Measurements from ENCODE around the gene COL4A3.
"Not testable (repeated sequence)": the region's sequence is repeated elsewhere in the genome, so short reads cannot be mapped to it uniquely, and the experiment has no call there.

Gene COL4A3

DNA sequence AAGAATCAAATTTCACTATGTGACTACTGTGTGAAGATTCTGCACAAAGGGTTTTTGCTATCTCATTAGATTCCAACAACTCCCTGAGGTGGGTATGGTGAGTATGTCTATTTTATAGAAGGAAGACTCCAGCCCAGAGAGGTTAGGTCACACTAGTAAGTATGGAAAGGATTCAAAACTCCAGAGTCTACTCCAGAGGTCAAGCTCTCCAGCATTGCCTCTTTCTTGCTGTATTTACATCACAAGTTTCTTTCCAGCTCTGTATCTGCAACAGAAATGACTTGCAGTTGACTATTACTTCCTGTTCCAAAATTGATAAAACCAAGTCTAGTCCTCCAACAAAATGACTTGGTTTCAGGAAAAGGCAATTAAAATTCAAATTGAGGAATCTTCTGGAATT, 2.5 kb upstream of the COL4A3 start:
- DNase-seq = no peak

DNA sequence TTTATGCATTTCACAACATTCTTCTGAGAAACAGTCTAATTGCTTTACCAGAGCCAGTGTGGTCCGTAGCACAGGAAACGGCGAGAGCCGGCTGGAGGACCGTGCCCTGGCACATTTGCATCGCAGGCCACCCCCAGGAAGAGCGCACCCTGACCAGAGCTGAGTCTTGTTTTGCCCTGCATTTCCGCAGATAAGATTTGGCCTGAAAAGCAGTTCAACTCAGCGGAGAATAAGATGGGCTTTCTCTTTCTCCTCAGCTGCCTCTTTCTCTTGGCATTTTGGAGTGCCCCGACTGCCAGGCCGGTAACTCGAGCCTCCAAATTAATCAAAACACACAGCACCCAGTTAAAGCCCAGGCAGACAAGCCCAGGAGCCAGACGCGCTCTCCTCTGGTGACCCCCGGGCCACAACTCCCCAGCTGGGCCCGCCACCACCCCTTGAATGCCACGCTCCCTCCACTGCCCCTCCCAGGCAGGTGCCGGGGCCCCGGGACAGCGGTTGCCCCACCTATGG, 883 bp upstream of the COL4A3 start:
- DNase-seq = no peak

DNA sequence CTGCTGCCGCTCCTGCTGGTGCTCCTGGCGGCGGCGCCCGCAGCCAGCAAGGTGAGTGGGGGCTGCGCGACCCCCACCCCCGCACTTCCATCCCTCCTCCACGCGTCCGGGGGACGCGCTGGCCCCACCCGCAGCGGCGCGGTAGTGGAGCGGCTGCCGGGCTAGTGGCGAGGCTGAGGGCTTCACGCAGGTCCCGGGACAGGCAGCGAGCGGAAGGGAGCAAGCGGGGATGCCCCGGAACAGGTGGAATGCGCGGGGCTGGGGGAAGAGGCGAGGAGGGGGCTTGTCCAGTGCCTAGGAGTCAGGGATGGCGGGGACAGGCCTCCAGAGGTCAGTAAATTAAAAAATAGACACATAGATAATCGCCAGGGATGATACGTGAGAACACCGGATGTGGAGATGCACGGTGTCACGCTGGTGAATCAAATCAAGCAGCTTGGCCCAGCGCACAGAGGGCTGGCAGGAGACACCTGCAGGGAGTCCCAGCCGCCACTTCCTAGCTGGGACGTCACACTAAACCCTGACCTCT, 403 bp downstream of the COL4A3 start:
- DNase-seq = no peak

DNA sequence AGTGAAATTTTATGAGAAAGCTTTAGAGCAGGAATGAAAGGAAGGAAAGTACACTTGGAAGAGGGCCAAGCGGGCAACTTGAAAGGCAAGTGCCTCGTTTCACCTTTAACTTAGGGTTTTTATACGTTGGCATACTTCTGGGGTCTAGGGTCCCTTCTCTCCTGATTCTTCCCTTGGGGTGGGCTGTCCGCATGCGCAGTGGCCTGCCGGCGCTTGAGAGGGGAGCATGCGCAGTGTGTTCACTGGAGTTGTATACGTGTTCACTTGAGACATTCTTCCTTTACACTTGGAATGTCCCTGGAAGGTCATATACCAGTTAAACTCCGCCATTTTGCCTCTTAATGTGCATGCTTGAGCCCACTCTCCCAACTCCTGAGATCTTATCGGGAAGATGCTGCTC, 7.4 kb downstream of the COL4A3 start:
- not testable (repeated sequence) for DNase-seq

DNA sequence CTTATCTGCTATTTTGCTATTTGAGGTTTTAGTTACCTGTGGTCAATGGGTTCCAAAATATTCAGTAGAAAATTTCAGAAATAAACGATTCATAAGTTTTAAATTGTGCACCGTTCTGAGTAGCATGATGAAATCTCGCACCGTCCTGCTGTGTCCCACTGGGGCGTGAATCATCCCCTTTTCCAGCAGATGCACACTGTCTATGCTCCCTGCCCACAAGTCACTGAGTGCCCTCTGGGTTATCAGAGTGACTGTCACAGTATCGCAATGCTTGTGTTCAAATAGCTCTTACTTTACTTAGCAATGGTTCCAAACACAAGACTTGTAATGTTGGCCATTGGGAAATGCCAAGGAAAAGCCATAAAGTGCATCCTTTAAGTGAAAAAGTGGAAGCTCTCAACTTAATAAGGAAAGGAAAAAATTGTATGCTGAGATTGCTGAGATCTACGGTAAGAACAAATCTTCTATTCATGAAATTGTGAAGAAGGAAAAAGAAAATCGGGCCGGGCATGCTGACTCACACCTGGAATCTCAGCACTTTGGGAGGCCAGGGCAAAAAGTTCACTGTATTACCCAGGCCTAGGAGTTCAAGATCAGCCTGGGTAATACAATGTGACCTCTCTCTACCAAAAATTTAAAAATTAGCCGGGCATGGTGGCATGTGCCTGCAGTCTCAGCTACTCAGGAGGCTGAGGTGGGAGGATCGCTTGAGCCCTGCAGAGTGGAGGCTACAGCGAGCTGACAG, 13.3 kb downstream of the COL4A3 start:
- no peak for DNase-seq

DNA sequence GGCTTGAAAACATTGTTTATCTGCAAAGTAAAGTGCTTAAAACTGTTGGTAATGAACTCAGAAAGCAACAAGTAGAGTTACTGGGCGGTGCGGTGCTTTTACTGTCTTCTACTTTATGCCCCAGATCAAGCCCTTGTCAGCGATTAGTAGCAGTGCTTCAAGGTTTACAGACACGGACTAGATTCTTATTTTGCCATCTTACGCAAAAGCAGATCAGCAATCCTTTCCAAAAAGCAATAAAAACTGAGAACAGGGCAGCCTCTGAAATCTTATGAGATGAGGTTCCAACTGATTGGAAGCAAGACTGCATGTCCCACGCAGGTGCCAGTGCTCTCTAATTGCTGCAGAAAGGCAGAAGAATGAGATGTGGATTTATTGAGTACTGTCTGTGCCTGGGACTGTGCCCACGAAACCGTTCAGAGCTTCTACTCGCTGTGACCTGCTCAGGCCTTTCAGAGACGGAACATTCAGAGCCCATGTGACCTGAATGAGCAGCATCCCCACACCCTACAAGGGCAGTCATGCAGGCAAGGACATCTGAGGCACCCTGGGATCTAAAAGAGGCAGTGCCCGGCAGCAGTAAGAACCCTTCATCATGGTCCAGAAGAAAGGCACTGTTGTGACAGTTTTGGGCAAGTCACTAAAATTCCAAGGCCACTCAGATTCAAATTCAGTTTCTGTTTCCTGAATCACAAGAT, 15.7 kb downstream of the COL4A3 start:
- no peak for DNase-seq

DNA sequence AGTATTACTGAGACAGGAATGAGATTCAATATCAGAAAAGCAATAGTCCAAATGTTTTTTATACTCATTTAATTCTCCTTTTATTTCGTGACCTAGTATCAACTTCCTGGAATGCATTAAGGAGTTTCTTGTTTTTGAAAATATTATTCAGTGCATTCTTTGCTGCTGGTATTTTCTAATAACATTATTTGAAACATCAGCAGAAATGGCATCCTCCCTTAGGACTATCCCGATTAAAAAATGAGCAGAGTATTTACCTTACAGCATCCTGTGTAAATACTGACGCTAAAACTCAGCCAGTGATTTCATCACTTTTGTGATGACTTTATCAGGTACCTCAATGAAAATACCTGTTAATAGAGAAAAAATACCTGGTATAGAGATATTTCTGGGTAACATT, 16.3 kb downstream of the COL4A3 start:
- no peak for DNase-seq

DNA sequence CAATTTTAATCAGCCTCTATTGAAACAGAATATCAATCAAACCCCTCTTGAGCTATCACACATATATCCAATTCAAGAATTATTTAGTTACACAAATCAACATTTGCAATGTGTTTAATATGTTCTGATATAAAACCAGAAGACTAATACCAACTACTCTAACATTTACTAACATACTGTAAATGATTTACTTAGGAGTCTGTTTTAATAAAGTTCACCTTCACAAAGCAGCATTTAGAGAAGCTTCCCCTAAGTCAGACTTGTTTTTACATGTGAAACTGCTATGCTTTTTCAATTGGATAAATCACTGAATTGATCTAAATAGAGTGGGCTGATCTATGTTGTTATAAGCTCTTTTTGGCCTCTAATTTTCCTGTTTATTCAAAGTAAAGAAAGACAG, 18.3 kb downstream of the COL4A3 start:
- DNase-seq = no peak

DNA sequence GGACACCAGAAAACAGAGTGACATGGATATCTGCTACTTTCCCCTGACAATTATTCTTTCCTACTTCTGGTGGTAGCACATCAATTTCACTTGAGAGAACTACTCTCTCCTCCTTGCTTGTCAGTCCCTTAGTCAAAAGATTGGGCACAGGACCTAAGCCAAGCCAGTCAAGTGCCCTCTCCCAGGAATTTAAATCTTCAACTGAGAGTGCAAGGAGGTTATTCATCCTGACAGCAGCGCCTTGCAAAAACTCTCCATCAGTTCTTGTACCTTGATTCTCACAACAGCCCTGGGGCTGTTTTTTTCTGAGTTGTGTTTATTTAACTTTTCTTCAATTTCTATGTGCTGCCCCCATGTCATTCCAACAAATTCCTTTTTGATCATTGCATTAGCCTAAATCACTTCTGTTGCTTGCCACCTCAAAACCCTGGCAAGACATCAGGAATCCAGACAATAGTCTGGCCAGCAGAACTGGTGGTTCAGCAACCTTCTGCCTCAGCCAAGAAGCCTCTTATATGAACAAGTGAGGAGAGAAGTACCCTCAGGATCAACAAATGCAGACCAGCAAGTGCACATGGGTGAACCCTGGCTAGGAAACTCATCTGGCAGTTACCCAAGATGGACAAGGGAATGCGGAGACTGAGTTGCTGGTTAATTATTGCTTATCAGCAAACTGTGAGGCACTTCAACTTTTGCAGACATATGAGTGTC, 19.4 kb downstream of the COL4A3 start:
- DNase-seq = no peak

DNA sequence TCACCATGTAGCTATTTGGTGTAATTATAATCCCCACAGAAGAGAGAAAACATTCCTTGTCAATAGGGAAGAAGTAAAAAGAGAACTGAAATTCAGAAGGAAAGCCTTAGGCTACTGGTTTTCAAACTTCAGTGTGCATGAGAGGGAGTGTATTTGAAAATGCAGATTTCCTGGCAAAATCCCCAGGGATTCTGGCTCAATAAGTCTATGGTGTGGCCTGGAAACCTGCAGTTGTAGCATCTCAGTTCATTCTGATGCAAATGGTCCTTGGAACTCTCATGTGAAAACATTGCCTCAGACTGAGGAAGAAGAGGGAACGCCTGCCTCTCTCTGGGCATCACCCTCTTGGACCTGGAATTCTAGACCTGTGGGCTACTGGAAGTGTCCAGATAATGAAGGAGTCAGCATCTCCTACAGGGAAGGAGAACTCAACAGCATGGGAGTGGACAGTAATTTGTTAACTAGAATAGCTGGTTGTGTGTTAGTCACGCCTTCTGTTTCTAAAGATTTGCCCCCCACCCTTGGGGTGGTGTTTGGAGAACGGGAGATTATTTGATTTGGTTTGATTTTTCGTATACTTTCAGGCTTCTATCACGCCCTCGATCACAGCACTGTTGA, 21.3 kb downstream of the COL4A3 start:
- no peak for DNase-seq

DNA sequence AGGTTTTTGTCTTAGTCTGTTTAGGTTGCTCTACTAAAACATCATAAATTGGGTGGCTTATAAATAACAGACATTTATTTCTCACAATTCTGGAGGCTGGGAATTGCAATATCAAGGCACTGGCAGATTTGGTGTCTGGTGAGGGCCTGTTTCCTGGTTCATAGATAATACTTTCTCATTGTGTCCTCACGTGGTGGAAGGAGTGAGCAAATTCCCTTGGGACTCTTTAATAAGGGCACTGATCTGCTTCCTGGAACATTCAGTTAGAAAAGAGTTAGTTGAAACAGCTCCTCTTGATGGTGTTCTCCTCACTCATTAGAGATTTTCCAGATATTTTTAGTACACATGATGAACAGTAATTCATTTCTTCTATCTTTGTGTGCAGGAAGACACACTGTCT, 22.3 kb downstream of the COL4A3 start:
- no peak for DNase-seq

DNA sequence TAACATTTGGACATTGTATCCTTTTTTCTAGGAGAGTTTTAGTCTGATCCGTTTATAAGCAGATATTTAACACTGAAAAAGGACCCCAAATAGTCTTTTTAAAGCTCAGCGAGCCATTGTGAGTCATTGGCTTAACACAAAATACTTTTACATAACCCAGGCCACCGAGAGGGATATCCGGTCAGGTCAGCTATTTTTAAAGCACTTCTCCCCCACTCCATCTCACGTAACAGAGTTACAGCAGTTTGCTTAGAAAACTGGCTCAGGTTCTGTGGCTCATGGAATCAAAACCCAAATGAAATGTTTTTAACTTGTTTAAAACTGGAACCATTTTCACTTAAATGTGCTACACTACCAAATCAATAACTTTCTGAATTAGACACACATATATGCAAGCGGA, 23.9 kb downstream of the COL4A3 start:
- no peak for DNase-seq

DNA sequence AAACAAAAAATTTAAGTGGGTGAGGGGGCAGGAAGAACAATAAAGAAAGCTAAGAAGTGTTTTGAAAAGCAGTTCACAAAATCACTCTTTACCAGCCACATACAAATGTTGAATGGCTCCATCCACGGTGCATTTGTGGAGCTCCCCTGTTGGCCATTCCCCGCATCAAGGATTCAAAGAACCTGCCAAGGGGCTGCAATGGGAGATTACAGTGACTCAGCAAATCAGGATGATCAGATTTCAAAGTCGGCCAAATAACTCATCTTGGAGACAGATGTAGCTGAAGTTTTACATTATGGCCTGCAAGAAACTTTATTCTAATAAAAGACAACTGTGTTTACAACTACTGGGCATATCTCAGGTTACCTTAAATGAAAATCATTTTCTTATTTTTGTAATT, 26.9 kb downstream of the COL4A3 start:
- DNase-seq = peak; percentile 14

DNA sequence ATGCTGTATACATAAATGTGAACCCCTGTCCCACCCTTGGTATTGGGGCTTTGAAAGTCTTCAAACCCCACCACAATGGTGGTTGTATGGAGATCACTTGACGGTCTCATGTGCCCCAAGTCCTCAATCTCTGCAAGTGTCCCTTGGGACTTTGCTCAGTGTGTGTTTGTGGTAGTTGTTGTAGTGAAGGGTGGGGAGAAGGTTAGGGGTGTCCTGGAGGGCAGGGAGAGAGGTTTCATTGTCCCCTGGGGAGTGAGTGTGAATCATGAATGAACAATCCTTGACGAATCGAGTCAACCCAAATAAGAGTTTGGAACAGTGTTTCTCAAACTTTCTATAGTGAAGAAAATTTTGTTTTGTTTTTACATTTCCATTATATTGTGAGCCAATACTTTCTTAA, 28.1 kb downstream of the COL4A3 start:
- no peak for DNase-seq

DNA sequence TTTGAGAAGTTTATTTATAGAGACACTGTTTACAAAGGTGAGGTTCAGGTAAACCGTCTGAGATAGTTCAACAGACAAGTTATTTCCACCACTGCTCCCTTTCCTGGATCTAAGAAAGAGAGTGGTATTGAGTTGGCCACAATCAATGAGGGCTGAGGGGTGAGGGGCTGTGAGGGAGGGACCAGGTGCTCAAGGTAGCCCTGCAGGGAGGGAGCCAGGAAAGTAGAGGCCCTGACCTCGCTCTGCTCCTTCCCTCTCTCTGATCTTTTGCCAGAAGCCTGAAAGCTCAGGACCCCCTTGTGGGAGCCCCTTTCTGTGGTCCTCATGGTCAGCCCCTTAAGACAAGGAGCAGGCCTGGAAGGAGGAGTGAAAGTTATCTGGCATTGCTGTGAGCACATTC, 29.8 kb downstream of the COL4A3 start:
- no peak for DNase-seq

DNA sequence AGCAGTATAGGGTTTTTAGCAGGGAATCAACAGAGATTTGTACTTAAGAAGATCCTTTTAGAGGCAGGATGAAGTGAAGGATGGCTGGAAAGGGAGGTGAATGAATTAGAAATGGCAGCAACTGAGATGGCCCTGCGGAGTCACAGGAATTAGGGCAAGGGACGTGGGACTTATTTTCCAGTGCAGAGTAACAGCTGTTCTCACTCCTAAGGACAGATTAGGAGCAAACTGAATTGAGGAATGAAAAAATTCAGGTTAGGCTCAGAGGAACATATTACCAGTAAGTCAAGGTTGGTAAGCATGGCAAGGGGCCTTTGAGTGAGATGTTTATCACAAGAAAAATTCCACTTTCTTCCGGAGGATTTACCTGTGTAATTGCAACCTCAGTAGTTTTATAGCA, 34.4 kb downstream of the COL4A3 start:
- DNase-seq = no peak

DNA sequence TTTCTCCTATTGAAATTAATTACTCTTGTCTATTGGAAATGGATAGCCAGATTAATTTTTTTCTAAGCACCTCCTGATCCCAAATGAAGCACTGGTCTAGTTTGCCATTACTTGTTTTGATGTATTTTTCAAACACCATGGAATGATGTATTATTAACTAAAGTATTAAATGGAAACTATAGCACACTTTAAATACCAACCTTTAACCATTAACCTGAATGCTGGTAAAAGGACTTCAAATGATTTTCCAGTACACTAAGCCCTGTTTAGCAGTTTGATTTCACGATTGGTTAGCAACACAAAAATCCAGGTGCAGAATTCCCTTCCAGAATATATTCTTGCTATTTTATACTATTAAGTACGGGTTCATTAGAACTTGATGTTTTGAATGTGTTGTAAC, 37.3 kb downstream of the COL4A3 start:
- no peak for DNase-seq

DNA sequence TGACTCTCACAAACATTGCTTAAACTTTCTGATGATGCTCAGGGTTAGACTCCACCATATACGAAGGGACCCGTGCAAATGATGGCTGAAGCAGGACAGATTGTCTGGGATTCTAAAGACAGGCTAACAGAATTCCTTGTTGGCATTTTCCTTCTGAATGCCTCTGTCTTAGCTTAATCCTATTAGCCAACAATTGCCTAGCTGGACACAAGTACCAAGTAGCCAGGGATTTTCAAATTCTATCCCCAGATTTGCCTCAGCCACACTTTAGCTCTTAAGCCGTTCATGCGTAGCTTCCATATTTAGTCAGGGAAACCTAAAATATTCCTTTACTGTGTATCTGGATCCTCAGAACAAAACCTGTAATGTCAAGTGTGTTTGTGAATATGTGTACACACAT, 40.0 kb downstream of the COL4A3 start:
- no peak for DNase-seq

DNA sequence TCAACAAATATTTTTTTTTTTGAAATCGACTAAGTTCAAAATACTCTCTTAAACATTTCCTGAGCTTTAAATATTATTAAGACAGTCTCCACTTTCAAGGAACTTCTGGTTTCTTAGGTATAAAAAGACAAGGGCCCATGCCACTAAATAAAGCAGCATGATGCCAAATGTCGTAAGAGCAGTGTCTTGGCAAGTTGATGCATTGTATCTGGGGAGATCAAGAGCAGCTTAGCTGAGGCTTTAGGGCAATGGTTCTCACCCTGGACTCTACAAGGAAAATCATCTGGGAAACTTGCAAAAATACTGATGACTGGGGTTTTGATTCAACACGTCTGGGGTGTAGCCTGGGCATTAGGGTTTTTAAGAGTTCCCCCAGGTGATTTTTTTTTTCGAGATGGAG, 41.3 kb downstream of the COL4A3 start:
- no peak for DNase-seq

DNA sequence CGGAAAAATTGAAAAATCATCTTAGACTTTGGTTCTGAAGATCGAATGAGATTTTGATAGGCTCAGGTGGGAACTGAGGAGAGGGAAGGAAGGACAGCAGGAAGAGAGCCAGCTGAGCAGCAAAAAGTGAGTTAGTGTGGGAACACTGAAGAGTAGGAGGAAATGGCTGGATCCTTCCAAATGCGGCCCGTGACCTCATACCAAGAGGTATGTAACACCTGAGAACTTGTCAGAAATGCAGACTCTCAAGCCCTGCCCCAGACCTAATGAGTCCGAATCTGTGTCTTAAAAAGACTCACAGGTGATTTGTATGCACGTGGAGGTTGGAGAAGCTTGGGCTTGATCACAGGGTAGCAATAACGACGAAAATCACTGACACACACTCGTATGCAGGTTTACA, 42.0 kb downstream of the COL4A3 start:
- DNase-seq = no peak

DNA sequence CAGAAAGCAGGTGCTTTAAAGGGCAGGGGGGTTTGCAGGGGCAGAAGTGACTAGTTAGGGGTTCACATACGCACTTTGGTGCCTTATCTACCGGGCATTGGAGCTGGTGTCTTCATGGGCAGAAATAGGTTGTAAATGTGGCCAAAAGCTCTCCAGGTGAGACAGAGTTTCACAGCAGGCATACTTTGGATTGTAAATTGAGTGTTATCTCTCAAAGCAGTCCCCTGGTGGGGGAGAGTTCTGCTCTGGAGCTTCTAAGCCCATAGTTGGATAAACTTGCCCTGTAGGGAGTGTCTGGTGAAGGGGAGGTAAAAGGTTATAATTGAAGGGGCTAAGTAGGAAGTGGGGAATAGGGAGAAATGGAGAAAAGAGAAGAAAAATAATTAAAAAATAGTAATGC, 43.1 kb downstream of the COL4A3 start:
- DNase-seq = no peak

DNA sequence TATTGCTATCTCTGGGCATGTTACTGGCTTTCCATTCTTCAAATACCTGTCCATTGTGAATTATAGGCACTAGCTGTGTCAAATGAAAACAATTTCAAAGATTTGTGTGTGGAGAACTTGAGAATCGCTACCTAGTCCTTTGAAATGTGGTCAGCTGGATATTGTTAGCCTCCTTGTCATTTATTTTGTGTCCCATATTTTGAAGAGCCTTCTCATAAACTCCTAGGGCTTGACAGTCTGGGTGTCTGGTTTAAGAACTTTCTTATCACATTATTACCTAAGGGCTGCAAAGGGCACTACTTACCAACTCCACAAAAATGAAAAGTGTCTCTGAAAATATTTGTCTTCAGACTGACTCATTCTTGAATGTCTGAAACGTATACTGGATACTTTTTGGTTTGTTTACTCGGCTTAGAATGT, 50.2 kb downstream of the COL4A3 start:
- DNase-seq = no peak

Data from NCI-H2171 (cell line).